ENCODE measurements around the gene OLFM1.
"Not testable (repeated sequence)": the region's sequence is repeated elsewhere in the genome, so short reads cannot be mapped to it uniquely, and the experiment has no call there.

OLFM1 gene

DNA sequence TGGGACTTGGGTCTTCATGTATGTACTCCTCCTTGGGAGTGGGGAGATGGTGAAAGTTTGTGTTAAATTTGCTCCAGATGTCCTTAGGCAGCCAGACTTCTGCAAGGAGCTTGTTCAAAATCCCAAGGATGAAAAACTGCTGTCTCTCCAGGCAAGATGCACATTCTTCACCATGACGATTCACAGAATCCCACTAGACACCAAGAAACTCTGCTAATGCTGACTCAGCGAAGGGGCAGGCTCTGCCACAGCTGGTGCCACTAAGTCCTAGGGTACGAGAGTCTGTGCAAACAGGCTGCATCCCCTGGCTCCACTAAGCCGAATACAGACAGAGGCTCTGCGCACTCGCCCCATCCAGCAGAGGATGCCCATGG, 71.1 kb downstream of the OLFM1 start:
- TF ChIP-seq, protein P1, sequence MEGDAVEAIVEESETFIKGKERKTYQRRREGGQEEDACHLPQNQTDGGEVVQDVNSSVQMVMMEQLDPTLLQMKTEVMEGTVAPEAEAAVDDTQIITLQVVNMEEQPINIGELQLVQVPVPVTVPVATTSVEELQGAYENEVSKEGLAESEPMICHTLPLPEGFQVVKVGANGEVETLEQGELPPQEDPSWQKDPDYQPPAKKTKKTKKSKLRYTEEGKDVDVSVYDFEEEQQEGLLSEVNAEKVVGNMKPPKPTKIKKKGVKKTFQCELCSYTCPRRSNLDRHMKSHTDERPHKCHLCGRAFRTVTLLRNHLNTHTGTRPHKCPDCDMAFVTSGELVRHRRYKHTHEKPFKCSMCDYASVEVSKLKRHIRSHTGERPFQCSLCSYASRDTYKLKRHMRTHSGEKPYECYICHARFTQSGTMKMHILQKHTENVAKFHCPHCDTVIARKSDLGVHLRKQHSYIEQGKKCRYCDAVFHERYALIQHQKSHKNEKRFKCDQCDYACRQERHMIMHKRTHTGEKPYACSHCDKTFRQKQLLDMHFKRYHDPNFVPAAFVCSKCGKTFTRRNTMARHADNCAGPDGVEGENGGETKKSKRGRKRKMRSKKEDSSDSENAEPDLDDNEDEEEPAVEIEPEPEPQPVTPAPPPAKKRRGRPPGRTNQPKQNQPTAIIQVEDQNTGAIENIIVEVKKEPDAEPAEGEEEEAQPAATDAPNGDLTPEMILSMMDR (IDR thresholded peaks at IDR 0.05; ENCODE audit: unreplicated experiment in 3 of 3), result no peak
- no peaks in the 10 kb centered on the region for H3K9me3 Mint-ChIP-seq
- no peak overlapping the region for H3K4me3 Mint-ChIP-seq
- no peak overlapping the region for H3K27ac Mint-ChIP-seq
- no peaks in the 10 kb centered on the region for H3K36me3 Mint-ChIP-seq (ENCODE audit: low read depth)
- H3K4me1 Mint-ChIP-seq, result no peaks in the 10 kb centered on the region
- peaks cover 58% of the 10 kb centered on the region for H3K27me3 Mint-ChIP-seq (ENCODE audit: low read depth)

DNA sequence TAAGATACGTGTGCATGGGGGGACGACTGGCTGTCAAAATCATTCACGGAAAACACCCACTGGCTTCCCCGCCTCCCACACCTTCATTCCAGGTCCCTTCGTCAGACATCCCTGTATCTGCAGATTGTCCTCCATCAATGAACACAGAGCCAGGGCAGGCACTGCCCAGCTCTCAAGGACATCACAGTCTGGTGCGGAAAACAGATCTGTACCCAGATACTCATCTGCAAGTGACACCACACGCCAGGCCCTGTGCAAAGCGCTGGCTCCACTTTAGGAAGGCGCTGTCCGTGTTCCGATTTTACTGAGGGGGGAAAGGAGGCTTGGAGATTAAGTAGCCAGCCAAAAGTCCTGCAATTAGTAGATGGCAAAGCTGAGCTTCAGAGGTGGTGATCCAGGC, 72.3 kb downstream of the OLFM1 start:
- H3K9me3 Mint-ChIP-seq, result no peaks in the 10 kb centered on the region
- H3K4me1 Mint-ChIP-seq, result no peaks in the 10 kb centered on the region
- no peaks in the 10 kb centered on the region for H3K36me3 Mint-ChIP-seq (ENCODE audit: low read depth)
- H3K4me3 Mint-ChIP-seq, result no peak overlapping the region
- H3K27ac Mint-ChIP-seq, result no peak overlapping the region
- TF ChIP-seq, protein P1 (IDR thresholded peaks at IDR 0.05; ENCODE audit: unreplicated experiment in 3 of 3), result no peak
- peaks cover 57% of the 10 kb centered on the region for H3K27me3 Mint-ChIP-seq (ENCODE audit: low read depth)

DNA sequence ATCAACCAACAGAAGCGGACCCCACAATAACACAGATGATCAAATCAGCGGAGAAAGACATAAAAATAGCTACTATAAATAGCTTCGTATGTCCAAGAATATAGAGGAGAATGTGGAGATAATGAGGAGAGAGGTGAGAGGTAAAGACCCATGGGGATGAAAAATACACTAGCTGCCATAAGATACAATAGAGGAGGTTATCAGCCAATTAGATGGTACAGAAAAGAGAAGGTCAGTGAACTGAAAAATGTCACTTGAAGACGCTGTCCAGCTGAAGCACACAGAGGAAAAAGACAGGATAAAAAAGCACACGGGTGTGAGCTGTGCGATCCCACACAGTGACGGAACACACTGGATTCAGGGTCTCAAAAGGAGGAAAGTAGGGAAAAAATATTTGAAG, 73.4 kb downstream of the OLFM1 start:
- H3K9me3 Mint-ChIP-seq, result no peaks in the 10 kb centered on the region
- H3K36me3 Mint-ChIP-seq (ENCODE audit: low read depth), result no peaks in the 10 kb centered on the region
- TF ChIP-seq, protein P1 (IDR thresholded peaks at IDR 0.05; ENCODE audit: unreplicated experiment in 3 of 3), result no peak
- no peak overlapping the region for H3K27ac Mint-ChIP-seq
- H3K4me1 Mint-ChIP-seq, result no peaks in the 10 kb centered on the region
- no peak overlapping the region for H3K4me3 Mint-ChIP-seq
- H3K27me3 Mint-ChIP-seq (ENCODE audit: low read depth), result peaks cover 63% of the 10 kb centered on the region

DNA sequence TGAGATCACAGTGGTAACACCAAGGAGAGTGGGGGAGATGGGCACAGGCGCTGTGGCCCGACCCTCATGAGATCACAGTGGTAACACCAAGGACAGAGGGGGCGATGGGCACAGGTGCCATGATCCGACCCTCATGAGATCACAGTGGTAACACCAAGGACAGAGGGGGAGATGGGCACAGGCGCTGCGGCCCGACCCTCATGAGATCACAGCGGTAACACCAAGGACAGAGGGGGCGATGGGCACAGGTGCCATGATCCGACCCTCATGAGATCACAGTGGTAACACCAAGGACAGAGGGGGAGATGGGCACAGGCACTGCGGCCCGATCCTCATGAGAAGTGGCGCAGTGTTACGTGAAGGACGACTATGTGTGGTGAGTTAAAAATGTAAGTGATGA, 75.1 kb downstream of the OLFM1 start:
- H3K27me3 Mint-ChIP-seq (ENCODE audit: low read depth), result peaks cover 66% of the 10 kb centered on the region
- not testable (repeated sequence) for H3K27ac Mint-ChIP-seq; H3K9me3 Mint-ChIP-seq; H3K36me3 Mint-ChIP-seq (ENCODE audit: low read depth); H3K4me3 Mint-ChIP-seq; H3K4me1 Mint-ChIP-seq

DNA sequence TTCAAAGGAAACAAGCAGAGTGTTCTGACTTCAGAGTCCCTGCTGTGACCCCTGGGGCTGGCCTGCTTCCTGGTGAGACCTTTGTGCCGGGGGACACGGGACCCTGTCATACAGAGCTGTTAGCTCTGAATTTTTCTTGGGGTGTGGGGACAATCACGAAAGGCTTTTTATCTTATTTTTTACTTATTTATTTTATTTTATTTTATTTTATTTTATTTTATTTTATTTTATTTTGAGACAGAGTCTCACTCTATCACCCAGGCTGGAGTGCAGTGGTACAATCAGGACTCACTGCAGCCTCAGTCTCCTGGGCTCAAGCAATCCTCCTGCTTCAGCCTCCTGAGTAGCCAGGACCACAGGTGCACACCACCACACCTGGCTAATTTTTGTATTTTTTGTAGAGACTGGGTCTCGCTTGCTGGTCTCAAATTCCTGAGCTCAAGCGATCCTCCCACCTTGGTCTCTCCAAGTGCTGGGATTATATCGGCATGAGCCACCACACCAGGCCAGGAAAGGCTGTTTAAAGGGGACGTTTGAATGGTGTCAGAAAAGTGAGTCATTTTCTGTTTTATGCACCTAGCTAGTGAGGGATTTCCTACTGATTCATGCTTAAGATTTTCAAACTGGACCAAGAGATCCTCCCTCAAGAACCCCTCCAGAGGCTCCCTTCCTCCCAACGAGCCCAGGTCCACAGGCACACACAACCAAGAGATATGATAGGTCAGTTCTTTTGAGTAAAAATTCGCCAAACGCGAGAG, 75.7 kb downstream of the OLFM1 start:
- H3K36me3 Mint-ChIP-seq (ENCODE audit: low read depth), result no peaks in the 10 kb centered on the region
- no peaks in the 10 kb centered on the region for H3K9me3 Mint-ChIP-seq
- no peak overlapping the region for H3K27ac Mint-ChIP-seq
- H3K4me1 Mint-ChIP-seq, result no peaks in the 10 kb centered on the region
- H3K27me3 Mint-ChIP-seq (ENCODE audit: low read depth), result peaks cover 65% of the 10 kb centered on the region
- H3K4me3 Mint-ChIP-seq, result no peak overlapping the region
- TF ChIP-seq, protein P1 (IDR thresholded peaks at IDR 0.05; ENCODE audit: unreplicated experiment in 3 of 3), result no peak

DNA sequence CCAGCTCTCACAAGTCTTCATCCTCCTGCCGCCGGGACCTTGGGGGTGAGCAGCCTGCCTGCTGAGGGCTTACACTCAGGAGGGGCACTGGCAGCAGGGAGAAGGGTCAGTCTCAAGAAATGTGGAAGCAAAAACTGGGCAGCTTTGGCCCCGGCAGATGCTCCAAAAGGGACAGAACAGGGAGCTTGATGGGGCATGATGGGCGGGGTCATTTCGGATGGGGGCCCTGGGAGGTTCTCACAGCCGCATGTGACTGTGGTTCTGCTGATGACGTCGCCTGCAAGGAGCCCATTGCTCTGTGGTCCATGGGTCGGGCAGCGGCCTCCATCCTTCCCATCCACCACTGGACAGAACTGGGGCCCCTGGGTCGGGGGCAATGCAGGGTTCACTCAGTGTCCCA, 76.6 kb downstream of the OLFM1 start:
- H3K9me3 Mint-ChIP-seq, result no peaks in the 10 kb centered on the region
- H3K4me3 Mint-ChIP-seq, result no peak overlapping the region
- H3K27me3 Mint-ChIP-seq (ENCODE audit: low read depth), result peaks cover 73% of the 10 kb centered on the region
- H3K4me1 Mint-ChIP-seq, result no peaks in the 10 kb centered on the region
- H3K36me3 Mint-ChIP-seq (ENCODE audit: low read depth), result no peaks in the 10 kb centered on the region
- no peak overlapping the region for H3K27ac Mint-ChIP-seq
- TF ChIP-seq, protein P1 (IDR thresholded peaks at IDR 0.05; ENCODE audit: unreplicated experiment in 3 of 3), result no peak

Data from nephron (organoid).